H9 (cell line): ENCODE results near the gene SUPT3H. TPM values are rescaled to one million over a fixed set of nuclear protein-coding genes. Genes with fewer than 3 reads are reported as not detected.

Experiments used
- DNase-seq: peaks from one replicate; pipeline ENCODE4 v3.0.0-alpha.2; 2017
- H2AFZ ChIP-seq: one replicate; pipeline ENCODE4 v1.6.1; 2013; ENCODE audit warnings: mild to moderate bottlenecking, low read length, control low read depth, moderate library complexity
- H2AK5ac ChIP-seq: 2 replicates; pipeline ENCODE4 v1.6.1; 2013; ENCODE audit warnings: low read length, control low read depth, mixed read lengths; ENCODE audit not compliant: insufficient read length
- H2BK120ac ChIP-seq: one replicate; pipeline ENCODE4 v1.6.1; 2013; ENCODE audit warnings: low read depth, mild to moderate bottlenecking, low read length, control low read depth, inconsistent platforms; ENCODE audit not compliant: poor library complexity, severe bottlenecking
- H2BK12ac ChIP-seq: 2 replicates; pipeline ENCODE4 v1.6.1; 2013; ENCODE audit warnings: low read length, control low read depth, mixed read lengths, low read depth; ENCODE audit not compliant: insufficient read length
- H2BK15ac ChIP-seq: 2 replicates; pipeline ENCODE4 v1.6.1; 2013; ENCODE audit warnings: low read depth, low read length, control low read depth
- H2BK20ac ChIP-seq: one replicate; pipeline ENCODE4 v1.6.1; 2013; ENCODE audit warnings: low read depth, mild to moderate bottlenecking, low read length, control low read depth, inconsistent platforms; ENCODE audit not compliant: poor library complexity, severe bottlenecking
- H2BK5ac ChIP-seq: 2 replicates; pipeline ENCODE4 v1.6.1; 2013; ENCODE audit warnings: low read length, control low read depth, mixed read lengths; ENCODE audit not compliant: insufficient read length
- H3K14ac ChIP-seq: 2 replicates; pipeline ENCODE4 v1.6.1; 2013; ENCODE audit warnings: low read length, control low read depth; ENCODE audit not compliant: insufficient read depth
- H3K18ac ChIP-seq: 2 replicates; pipeline ENCODE4 v1.6.1; 2013; ENCODE audit warnings: low read depth, mild to moderate bottlenecking, mixed read lengths, low read length, control low read depth; ENCODE audit not compliant: insufficient read length
- H3K23ac ChIP-seq: 2 replicates; pipeline ENCODE4 v1.6.1; 2013; ENCODE audit warnings: low read length, control low read depth, mixed read lengths, low read depth; ENCODE audit not compliant: insufficient read length
- H3K23me2 ChIP-seq: 2 replicates; pipeline ENCODE4 v1.6.1; 2013; ENCODE audit warnings: low read depth, mild to moderate bottlenecking, mixed read lengths, low read length, control low read depth; ENCODE audit not compliant: insufficient read length, poor library complexity, severe bottlenecking
- H3K27ac ChIP-seq: 2 replicates; pipeline ENCODE4 v1.5.1; 2013; ENCODE audit warnings: low read length, control low read depth, mixed read lengths, low read depth; ENCODE audit not compliant: insufficient read length
- H3K27me3 ChIP-seq: 2 replicates; pipeline ENCODE4 v1.6.1; 2013; ENCODE audit warnings: low read length, control low read depth, inconsistent platforms; ENCODE audit not compliant: insufficient read depth
- H3K4ac ChIP-seq: 2 replicates; pipeline ENCODE4 v1.6.1; 2013; ENCODE audit warnings: low read depth, mild to moderate bottlenecking, control low read depth, inconsistent platforms, low read length, moderate library complexity
- H3K4me1 ChIP-seq: 2 replicates; pipeline ENCODE4 v1.6.1; 2013; ENCODE audit warnings: low read length, control low read depth, inconsistent platforms; ENCODE audit not compliant: insufficient read depth
- H3K4me2 ChIP-seq: 2 replicates; pipeline ENCODE4 v1.6.1; 2013; ENCODE audit warnings: low read length, control low read depth, mixed read lengths; ENCODE audit not compliant: insufficient read length, insufficient read depth
- H3K56ac ChIP-seq: 2 replicates; pipeline ENCODE4 v1.6.1; 2013; ENCODE audit warnings: low read depth, mild to moderate bottlenecking, mixed read lengths, low read length, control low read depth; ENCODE audit not compliant: insufficient read length
- H3K79me1 ChIP-seq: 2 replicates; pipeline ENCODE4 v1.6.1; 2013; ENCODE audit warnings: low read depth, mild to moderate bottlenecking, moderate library complexity, low read length, control low read depth, inconsistent platforms; ENCODE audit not compliant: insufficient read depth, poor library complexity, severe bottlenecking
- H3K79me2 ChIP-seq: 2 replicates; pipeline ENCODE4 v1.6.1; 2013; ENCODE audit warnings: low read length, control low read depth, inconsistent platforms; ENCODE audit not compliant: insufficient read depth
- H3K9ac ChIP-seq: 2 replicates; pipeline ENCODE4 v1.6.1; 2013; ENCODE audit warnings: low read length, control low read depth, mixed read lengths; ENCODE audit not compliant: insufficient read length; ENCODE audit errors: extremely low read depth
- H3K9me3 ChIP-seq: one replicate; pipeline ENCODE4 v1.6.1; 2013; ENCODE audit warnings: low read depth, low read length, inconsistent platforms; ENCODE audit not compliant: control insufficient read depth
- H3T11ph ChIP-seq: one replicate; pipeline ENCODE4 v1.6.1; 2013; ENCODE audit warnings: mild to moderate bottlenecking, low read length, control low read depth, inconsistent platforms
- H4K20me1 ChIP-seq: one replicate; pipeline ENCODE4 v1.6.1; 2013; ENCODE audit not compliant: control insufficient read depth, insufficient read length, insufficient read depth
- H4K5ac ChIP-seq: 2 replicates; pipeline ENCODE4 v1.6.1; 2013; ENCODE audit warnings: low read depth, mild to moderate bottlenecking, mixed read lengths, low read length, control low read depth; ENCODE audit not compliant: insufficient read length
- H4K8ac ChIP-seq: replicated peaks from 2 replicates; pipeline ENCODE4 v1.6.1; 2013; ENCODE audit warnings: low read length, control low read depth, mixed read lengths, low read depth; ENCODE audit not compliant: insufficient read length
- H4K91ac ChIP-seq: 2 replicates; pipeline ENCODE4 v1.6.1; 2013; ENCODE audit warnings: low read depth, mild to moderate bottlenecking, moderate library complexity, mixed read lengths, low read length, control low read depth; ENCODE audit not compliant: insufficient read length
- H3K27ac Mint-ChIP-seq, 3 experiments: 2 replicates in 2 of 3; 3 replicates in 1 of 3; pipeline ENCODE4 v1.8.0; 2020 to 2021; ENCODE audit warnings: mixed read lengths in 3 of 3, mild to moderate bottlenecking in 1 of 3, moderate library complexity in 1 of 3
- H3K27me3 Mint-ChIP-seq: 2 replicates; pipeline ENCODE4 v1.8.0; 2021; ENCODE audit warnings: low read depth, mild to moderate bottlenecking, moderate library complexity, mixed read lengths
- H3K36me3 Mint-ChIP-seq, 3 experiments: 2 replicates in 2 of 3; 3 replicates in 1 of 3; pipeline ENCODE4 v1.8.0; 2020 to 2021; ENCODE audit warnings: low read depth in 3 of 3, mixed read lengths in 3 of 3; ENCODE audit not compliant: insufficient read depth in 1 of 3
- H3K4me1 Mint-ChIP-seq, 2 experiments: 2 replicates each; pipeline ENCODE4 v1.8.0; 2020; ENCODE audit warnings: mixed read lengths in 2 of 2
- H3K4me3 Mint-ChIP-seq, 2 experiments: 2 replicates in 1 of 2; 3 replicates in 1 of 2; pipeline ENCODE4 v1.8.0; 2020 to 2021; ENCODE audit warnings: mild to moderate bottlenecking in 2 of 2, mixed read lengths in 2 of 2, moderate library complexity in 1 of 2
- H3K9me3 Mint-ChIP-seq, 2 experiments: 2 replicates in 1 of 2; 3 replicates in 1 of 2; pipeline ENCODE4 v1.8.0; 2020; ENCODE audit warnings: mild to moderate bottlenecking in 2 of 2, mixed read lengths in 2 of 2, moderate library complexity in 1 of 2
- CTCF ChIP-seq: fragments of 200-600 bp; sonication (generic); conservative IDR thresholded peaks from 3 replicates; pipeline ENCODE4 v1.8.0; 2021; ENCODE audit warnings: antibody characterized with exemption, mild to moderate bottlenecking
- WGBS: extraction: QIAGEN DNeasy Blood & Tissue Kit; methylation state at CpG from one replicate; pipeline ENCODE4 v1.1.7; 2013; ENCODE audit warnings: missing lambda C conversion rate, low lambda C conversion rate, mixed read lengths; ENCODE audit not compliant: insufficient read length; ENCODE audit errors: extremely low coverage; 5-methylcytosine and 5-hydroxymethylcytosine counted together
- total RNA-seq: library from RNA; stranded (reverse); gene quantifications from 2 replicates; pipeline ENCODE4 v1.2.1, GENCODE V29; 2021

The SUPT3H gene
- total RNA-seq, 1 experiment from 2014 or later, result 22.5 TPM

DNA sequence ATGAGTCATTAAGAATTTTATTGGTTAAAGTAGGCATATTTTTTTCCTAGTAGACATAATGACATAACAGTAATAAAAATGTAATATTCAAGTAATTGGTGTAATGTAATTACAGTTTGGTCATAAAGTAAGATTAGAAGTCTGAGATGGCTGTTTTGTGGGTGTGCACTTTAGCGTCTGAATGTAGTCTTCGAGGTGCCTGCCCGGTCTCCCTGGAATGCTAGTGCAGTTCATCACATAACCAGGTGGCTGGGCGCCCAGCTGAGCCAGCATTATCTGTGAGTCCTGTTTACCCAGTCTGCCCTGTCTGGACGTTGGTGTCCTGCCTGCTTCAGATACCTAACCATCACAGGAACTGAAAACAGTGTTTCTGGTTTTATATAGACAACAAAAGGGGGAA lies 571.1 kb downstream of the SUPT3H start:
- no CpG with 5 or more reads among the region's 5 CpGs for WGBS

More for the DNA sequence above, 571.1 kb downstream of the SUPT3H start:
- H3T11ph ChIP-seq, result no peak overlapping the region
- H3K9me3 ChIP-seq, result no peaks in the 10 kb centered on the region
- no peak overlapping the region for H3K27ac Mint-ChIP-seq
- peak overlapping the region; percentile 15 for H3K18ac ChIP-seq
- no peaks in the 10 kb centered on the region; the same call in 1 of the 2 replicates for H3K4me1 ChIP-seq
- no peak for TF ChIP-seq CTCF
- no peak overlapping the region for H2BK120ac ChIP-seq
- no peak overlapping the region for H3K14ac ChIP-seq
- DNase-seq, result no peak
- H2AFZ ChIP-seq, result no peak overlapping the region
- H4K5ac ChIP-seq, result no peak overlapping the region
- no peak overlapping the region for H3K4me3 Mint-ChIP-seq
- H3K27ac ChIP-seq, result no peak overlapping the region
- no peaks in the 10 kb centered on the region for H3K79me2 ChIP-seq
- no peak overlapping the region for H2AK5ac ChIP-seq
- H3K9ac ChIP-seq, result no peak overlapping the region
- H4K91ac ChIP-seq, result no peak overlapping the region
- no peak overlapping the region for H3K23ac ChIP-seq
- peaks cover 0 to 2% (median 0%) of the 10 kb centered on the region in 3 experiments; a peak in 1 of 7 replicates for H3K36me3 Mint-ChIP-seq
- no peak overlapping the region for H2BK15ac ChIP-seq
- no peak overlapping the region for H2BK12ac ChIP-seq
- H3K4me2 ChIP-seq, result no peak overlapping the region
- H2BK20ac ChIP-seq, result no peak overlapping the region
- H3K4ac ChIP-seq, result no peak overlapping the region
- H3K23me2 ChIP-seq, result no peaks in the 10 kb centered on the region
- no peaks in the 10 kb centered on the region for H4K20me1 ChIP-seq
- H3K9me3 Mint-ChIP-seq, result no peaks in the 10 kb centered on the region
- H3K56ac ChIP-seq, result no peak overlapping the region
- H3K4me1 Mint-ChIP-seq, result peaks cover 8% of the 10 kb centered on the region in 2 experiments
- H3K27me3 Mint-ChIP-seq, result no peaks in the 10 kb centered on the region
- no peaks in the 10 kb centered on the region for H3K27me3 ChIP-seq
- H2BK5ac ChIP-seq, result no peak overlapping the region
- no peak overlapping the region for H4K8ac ChIP-seq
- no peaks in the 10 kb centered on the region for H3K79me1 ChIP-seq
